GM12891 (cell line): Measurements from ENCODE around the gene AJUBA.

Source experiments
- POLR2A ChIP-seq: IDR thresholded peaks from 2 replicates; pipeline ENCODE4 v1.6.1; 2011; ENCODE audit warnings: low read depth, low read length, control low read depth
- POLR2AphosphoS5 ChIP-seq: IDR thresholded peaks from 2 replicates; pipeline ENCODE4 v1.6.1; 2011; ENCODE audit warnings: low read depth, low read length, control low read depth
- POU2F2 ChIP-seq: IDR thresholded peaks from 2 replicates; pipeline ENCODE4 v1.6.1; 2011; ENCODE audit warnings: low read depth, mild to moderate bottlenecking, control low read depth, low read length, moderate library complexity
- TAF1 ChIP-seq: IDR thresholded peaks from 2 replicates; pipeline ENCODE4 v1.6.1; 2011; ENCODE audit warnings: low read depth, low read length, control low read depth

GRCh38 chr14:22978487-22978837, 3.9 kb downstream of the AJUBA start:
- TF ChIP-seq TAF1 = no peak
- no peak for TF ChIP-seq POLR2A
- no peak for TF ChIP-seq POLR2AphosphoS5
- TF ChIP-seq POU2F2 = no peak
